ENCODE results near the gene MYCBPAP.

DNA sequence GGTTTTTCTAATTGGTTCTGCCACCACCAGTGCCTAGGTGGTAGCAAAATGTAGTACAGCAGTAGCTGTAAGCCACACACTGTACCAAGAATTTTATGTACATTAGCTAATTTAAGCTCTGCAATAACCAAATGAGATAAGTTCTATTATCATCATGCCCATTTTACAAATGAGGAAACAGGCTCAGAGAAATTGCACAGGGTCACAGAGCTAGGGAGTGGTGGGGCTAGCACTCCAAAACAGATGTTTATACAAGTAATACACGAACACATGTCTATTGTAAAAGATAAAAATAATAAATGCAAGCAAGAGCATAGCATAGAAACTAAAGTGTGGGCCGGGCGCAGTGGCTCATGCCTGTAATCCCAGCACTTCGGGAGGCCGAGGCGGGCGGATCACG lies 16.0 kb upstream of the MYCBPAP start:
- TF ChIP-seq POLR2A (IDR thresholded peaks at IDR 0.05) (no peak), CTCF (IDR thresholded peaks at IDR 0.05) (no peak)
